Cardiac septum (tissue), 1 donor: Measurements from ENCODE around the gene NDST3. TPM values are rescaled to one million over a fixed set of nuclear protein-coding genes. Genes with fewer than 3 reads are reported as not detected.

Source experiments
- DNase-seq: peaks from one replicate; pipeline ENCODE4 v3.0.0-alpha.2; 2020; ENCODE audit warnings: low spot score
- intact Hi-C: fragments of 100-400 bp; cut with DNase I; formaldehyde crosslinking; loops from one replicate; pipeline ENCODE4 v1.14.0; 2022
- total RNA-seq: library from RNA; stranded (reverse); fragmentation: NEBNext Ultra II Directional; extraction: Animal tissue kit (Norgen Biotek cat#: 25700); gene quantifications from one replicate; pipeline ENCODE4 v1.2.1, GENCODE V29; 2021
- donor health status: DM: no; HTN: no; CAD: no.

The NDST3 gene
- total RNA-seq, 1 donor from 2014 or later = not detected

DNA sequence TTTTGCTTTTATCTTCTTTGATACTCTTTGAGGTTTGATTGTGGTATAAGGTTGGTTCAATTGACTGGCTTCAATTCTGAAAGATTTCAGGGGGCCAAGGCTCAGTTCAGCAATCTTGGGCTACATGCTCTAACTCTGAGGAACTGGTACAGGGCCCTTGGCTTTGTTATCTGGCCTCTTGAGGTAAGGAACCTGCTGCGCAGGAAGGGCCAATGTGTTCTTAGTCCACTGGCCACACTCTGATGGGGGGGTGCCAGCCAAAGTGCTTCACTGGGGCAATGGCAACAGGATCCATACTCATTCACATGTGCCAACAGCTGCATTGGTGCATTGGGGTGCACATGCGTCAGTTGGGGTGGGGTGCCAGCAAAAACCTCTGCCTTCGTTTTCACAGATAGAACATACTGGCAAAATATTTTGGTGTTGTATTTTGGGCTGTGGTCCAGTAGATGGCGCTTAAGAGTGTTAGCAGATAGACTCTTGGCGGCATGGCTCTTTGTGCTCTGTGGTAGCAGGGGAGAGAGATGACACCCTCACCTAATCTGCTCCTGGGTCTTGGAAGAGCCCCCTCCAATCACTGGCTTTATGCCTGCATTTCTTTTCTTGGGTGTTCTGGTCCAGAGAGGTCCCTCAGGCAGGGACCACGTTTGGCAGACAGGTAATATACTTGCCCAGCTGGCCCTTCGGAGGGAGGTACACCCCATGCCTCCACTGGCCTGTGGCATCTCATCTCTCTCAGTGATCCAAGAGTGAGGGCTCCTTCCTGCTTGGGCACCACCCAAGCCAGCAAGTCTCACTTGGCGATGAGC, 42.9 kb downstream of the NDST3 start:
- intact Hi-C loops = no loop called here
- DNase-seq = no peak

DNA sequence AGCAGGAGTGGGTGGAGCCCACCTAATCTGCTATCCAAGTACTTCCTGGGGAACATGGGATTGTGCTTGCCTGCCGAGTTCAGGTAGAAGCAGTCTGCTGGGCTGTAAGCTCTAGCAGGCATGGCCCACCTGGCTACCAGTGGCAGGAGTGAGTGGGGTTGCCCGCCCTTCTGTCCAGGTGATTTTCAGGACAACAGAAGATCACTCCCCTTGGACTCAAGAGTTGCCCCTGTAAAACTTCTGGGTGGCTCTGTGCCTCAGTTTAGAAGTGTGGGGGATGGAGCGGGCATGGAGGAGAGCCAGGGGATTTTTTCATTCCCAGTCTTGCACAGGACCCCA, 43.5 kb downstream of the NDST3 start:
- intact Hi-C loops = no loop called here
- no peak for DNase-seq

GRCh38 chr4:118081434-118081833, 47.1 kb downstream of the NDST3 start:
- intact Hi-C loops = no loop called here
- DNase-seq = no peak

GRCh38 chr4:118082182-118082581, 47.9 kb downstream of the NDST3 start:
- no peak for DNase-seq
- intact Hi-C loops = no loop called here

DNA sequence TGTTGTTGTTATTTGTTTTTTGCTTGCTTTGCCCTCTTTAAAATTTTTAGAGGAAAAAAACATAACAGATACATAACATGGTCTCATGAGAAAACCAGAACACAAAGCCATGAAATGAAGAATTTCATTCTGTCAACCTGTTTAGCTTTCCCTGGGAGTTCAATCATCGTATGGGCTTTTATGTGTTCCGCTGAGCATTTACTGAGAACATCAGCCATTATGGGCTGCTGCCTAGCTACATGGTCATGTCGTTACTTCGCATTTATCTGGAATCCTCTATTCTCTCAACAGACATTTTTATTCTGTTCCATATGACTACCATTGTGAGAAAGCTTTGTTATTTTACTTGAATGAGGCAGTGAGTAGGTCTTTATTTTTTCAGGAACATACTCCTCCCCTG, 51.4 kb downstream of the NDST3 start:
- intact Hi-C loops = no loop called here
- DNase-seq = no peak

DNA sequence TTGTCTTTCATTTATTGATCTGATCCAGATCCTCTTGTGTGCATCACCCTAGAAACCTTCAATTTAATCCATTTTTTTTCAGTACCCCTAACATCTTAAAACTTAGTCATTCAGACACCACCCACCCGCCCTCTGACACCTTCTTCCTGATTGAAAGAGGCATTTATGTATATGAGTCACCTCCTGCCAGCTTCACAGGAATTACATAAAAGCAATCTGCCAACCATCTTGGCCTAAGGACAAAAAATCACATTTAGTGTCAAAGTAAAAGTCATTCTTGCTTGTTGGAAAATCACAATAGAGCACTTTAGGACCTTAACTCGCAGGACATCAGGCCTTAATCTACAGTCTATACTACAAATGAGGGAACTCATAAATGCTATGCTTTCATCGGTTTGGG, 52.1 kb downstream of the NDST3 start:
- DNase-seq = no peak
- intact Hi-C loops = no loop called here

DNA sequence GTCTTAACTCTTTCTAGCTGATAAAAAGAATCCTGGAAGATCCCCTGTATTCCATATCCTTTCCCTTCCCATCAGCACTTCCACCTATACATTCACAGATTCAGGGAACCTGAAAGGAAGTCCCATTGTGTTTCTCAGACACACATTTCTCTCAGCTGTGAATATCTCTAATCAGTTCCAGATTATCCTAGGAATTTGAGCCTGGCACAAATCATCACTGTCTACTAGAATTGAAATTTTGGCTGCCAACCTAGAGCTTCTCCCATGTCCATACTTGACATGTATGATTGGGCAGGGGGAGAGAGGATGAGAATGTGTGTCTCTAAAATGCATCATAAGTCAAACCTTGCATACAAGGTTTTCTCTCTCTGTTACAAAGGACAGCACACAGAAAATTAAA, 53.1 kb downstream of the NDST3 start:
- intact Hi-C loops = no loop called here
- DNase-seq = no peak

DNA sequence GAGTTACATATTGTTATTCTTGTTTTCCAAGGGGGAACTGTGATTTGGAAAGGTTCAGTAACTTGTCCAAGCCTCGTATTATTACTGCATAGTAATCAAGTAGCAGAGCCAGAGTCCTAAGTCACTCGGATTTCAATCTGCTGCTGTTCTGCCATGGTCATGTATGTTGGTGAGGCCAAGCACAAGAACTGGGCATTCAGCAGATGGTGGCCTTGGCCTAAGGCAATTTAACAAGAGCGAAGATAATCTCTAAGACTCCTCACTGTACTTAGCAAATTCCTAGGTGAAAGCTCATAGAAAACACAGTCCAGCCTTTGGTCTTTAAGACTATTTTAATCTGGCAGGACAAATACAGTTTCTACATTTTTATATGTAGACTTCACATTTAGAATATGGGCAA, 64.8 kb downstream of the NDST3 start:
- DNase-seq = no peak
- intact Hi-C loops = no loop called here

DNA sequence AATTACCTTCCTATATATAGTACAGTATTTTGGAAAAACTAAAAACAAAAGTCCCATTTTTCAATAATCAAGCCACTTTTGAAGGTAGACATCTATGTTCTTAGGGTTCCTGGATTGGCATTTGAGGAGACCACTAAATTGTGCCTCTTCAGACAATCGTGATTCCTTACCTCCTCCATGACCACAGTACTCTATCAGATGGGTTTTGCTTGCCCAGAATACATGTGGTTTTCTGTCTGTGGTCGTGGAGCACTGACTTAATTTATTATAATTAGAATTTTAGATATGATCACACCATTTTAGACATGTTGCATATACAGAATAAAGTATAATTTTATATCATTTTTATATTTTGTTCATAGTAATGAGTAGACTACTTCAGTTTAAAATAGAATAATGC, 67.9 kb downstream of the NDST3 start:
- intact Hi-C loops = no loop called here

GRCh38 chr4:118112117-118113046, 78.1 kb downstream of the NDST3 start:
- intact Hi-C loops = no loop called here
- no peak for DNase-seq

More for the DNA sequence above, 67.9 kb downstream of the NDST3 start:
- DNase-seq = no peak

- intact Hi-C loops = no loop called here
- DNase-seq = no peak
Observed at GRCh38 chr4:118113220-118113619, 78.9 kb downstream of the NDST3 start.

DNA sequence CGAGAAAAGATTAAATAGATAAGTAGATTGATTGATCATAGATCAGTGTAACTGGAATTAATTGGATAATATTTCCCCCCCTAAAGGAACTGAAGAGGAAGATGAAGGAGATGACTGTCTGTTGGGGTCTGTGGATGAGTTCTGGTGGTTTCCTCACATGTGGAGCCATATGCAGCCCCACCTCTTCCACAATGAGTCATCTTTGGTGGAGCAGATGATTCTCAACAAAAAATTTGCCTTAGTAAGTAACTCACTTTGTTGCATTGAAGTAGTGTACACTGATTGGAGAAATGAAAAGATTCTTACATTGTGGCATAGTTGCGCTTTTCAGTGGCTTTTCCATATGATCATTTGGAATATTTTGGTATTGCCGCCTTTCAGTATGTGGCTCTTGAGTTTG, 80.4 kb downstream of the NDST3 start:
- DNase-seq = no peak
- intact Hi-C loops = no loop called here

DNA sequence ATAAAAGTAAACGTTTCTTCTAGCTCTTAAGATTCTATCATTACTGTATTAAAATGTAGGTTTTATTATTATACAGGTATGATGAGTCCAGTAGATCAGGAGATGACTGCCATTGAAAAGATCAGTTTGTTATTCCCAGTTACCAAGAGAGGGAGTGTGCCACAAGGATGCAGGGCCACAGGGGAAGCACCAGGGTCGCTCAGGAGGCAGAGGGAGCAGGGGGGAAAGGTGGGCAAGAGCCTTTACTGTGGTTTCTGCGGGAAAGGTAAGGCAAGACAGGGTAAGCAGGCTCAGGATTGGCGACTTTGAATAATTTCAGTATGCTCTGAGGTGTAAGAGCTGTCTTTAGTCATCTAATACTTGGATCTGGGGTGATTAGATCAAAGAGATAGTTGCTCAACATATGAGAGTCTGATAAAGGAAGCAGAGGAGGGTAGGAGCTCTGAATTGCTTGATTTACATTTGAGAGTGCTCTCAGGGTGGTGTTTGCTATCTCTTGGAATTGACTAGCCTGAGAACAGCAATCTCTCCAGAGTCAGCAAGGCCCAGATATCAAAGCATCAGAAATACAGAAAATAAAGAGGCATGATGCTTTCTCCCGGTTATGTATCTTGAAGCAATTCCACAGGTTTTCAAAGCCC, 86.0 kb downstream of the NDST3 start:
- intact Hi-C loops = no loop called here
- no peak for DNase-seq

GRCh38 chr4:118124997-118125396, 90.7 kb downstream of the NDST3 start:
- no peak for DNase-seq
- intact Hi-C loops = no loop called here

DNA sequence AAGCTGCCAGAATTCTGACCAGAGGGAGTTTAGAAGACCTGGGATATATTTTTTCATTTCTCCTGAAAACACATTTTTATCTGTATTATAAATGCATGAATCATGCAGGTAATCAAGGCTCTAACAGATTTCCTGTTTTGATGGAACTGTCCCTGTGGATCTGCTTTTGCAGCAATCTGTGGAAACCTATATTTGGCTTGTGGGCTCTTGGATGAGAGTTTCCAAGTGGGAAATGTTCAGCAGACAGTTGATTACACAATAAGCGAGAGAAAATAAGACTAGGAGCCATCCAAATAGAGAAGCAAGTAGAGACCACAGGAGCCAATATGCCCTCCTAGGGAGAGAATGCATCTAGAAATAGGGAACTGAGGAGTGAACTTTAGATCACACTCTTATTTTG, 105.0 kb downstream of the NDST3 start:
- intact Hi-C loops = no loop called here
- no peak for DNase-seq

- no peak for DNase-seq
- intact Hi-C loops = no loop called here
Observed at GRCh38 chr4:118141240-118141639, 107.0 kb downstream of the NDST3 start.

DNA sequence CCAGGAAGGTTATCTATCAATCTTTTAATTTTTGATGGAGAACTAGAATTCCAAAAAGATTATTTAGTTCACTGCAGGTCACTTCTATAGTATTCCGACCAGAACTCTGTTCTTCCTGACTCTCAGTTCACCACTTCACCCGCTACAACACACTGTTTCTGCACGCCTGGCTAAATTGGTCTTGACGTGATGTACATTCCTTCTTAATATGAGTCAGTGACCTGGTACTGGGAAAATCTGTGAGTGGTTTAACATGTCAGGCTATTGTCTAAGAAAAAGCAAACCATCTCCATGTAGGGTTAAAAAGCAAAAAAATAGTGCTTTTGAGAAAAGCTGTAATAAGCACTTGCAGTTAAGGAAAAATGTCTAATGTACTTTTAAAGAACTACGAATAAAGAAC, 120.4 kb downstream of the NDST3 start:
- intact Hi-C loops = no loop called here

GRCh38 chr4:118155516-118155915, 121.2 kb downstream of the NDST3 start:
- no peak for DNase-seq
- intact Hi-C loops = no loop called here

More for the DNA sequence above, 120.4 kb downstream of the NDST3 start:
- DNase-seq = no peak

- DNase-seq = no peak
- intact Hi-C loops = no loop called here
Observed at GRCh38 chr4:118158763-118159375, 124.6 kb downstream of the NDST3 start.

DNA sequence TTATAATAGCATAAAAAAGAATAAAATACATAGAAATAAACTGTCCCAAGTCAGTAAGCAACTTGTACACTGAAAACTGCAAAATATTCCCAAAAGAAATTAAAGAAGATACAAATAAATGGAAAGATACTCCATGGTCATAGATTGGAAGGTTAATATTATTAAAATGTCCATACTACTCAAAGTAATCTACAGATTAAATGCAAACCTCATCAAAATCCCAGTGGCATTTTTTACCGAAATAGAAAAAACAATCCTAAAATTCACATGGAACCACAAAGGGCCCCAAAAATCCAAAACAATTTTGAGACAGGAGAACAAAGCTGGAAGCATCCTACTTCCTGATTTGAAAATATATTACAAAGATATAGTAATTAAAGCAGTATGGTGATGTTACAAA, 133.0 kb downstream of the NDST3 start:
- DNase-seq = no peak
- intact Hi-C loops = no loop called here
